B cell (primary cell): Measurements from ENCODE around the gene DCST2. TPM values are rescaled to one million over a fixed set of nuclear protein-coding genes. Genes with fewer than 3 reads are reported as not detected.

Source experiments
- ATAC-seq: fragments of 200-7000 bp; cut with Tn5 transposase; one replicate; pipeline ENCODE4 v1.10.0; 2021; ENCODE audit warnings: low read depth, mild to moderate bottlenecking, moderate number of reproducible peaks, moderate library complexity
- CTCF ChIA-PET: fragments of 350-600 bp; sonication (Branson Sonifier 250); formaldehyde crosslinking; loops from one replicate; lab custom pipeline; 2021; ENCODE audit warnings: antibody characterized with exemption, inconsistent platforms; lab: Charles Lee
- POLR2A ChIA-PET: fragments of 350-600 bp; sonication (Branson Sonifier 250); formaldehyde crosslinking; loops from one replicate; lab custom pipeline; 2021; ENCODE audit warnings: antibody characterized with exemption; lab: Charles Lee
- DNase-seq: peaks from one replicate; pipeline ENCODE4 v3.0.0; 2013
- H2AFZ ChIP-seq: 2 replicates; pipeline ENCODE4 v1.6.1; 2012; ENCODE audit warnings: mild to moderate bottlenecking, low read depth, low read length; ENCODE audit not compliant: insufficient read depth, poor library complexity, severe bottlenecking
- H3K27ac ChIP-seq, 2 donors: 1 replicate in 1 of 2; 2 replicates in 1 of 2; pipeline ENCODE4 v1.5.1; 2012 to 2013; ENCODE audit warnings: low read length in 2 of 2, mild to moderate bottlenecking in 2 of 2, moderate library complexity in 1 of 2
- H3K27me3 ChIP-seq, 4 experiments: fragments of 200-600 bp in 1 of 4; sonication (generic) in 1 of 4; replicated peaks in 1 of 4; 1 replicate in 2 of 4; 2 replicates in 2 of 4; pipeline versions ENCODE4 v1.6.1 to v1.7.0; 2013 to 2016; ENCODE audit warnings: low read length in 3 of 4, mild to moderate bottlenecking in 2 of 4, mixed read lengths in 1 of 4, moderate library complexity in 1 of 4; ENCODE audit not compliant: insufficient read depth in 4 of 4, control insufficient read depth in 3 of 4; ENCODE audit errors: control extremely low read depth in 1 of 4
- H3K36me3 ChIP-seq, 2 experiments: replicated peaks in 1 of 2; 1 replicate in 1 of 2; 2 replicates in 1 of 2; pipeline versions ENCODE4 v1.6.1 to v1.7.1; 2013; ENCODE audit warnings: low read length in 1 of 2; ENCODE audit not compliant: insufficient read depth in 2 of 2, control insufficient read depth in 1 of 2; ENCODE audit errors: control extremely low read depth in 1 of 2, extremely low read depth in 1 of 2
- H3K4me1 ChIP-seq, 2 donors: fragments of 200-600 bp in 1 of 2; sonication (generic) in 1 of 2; 1 replicate in 1 of 2; 2 replicates in 1 of 2; pipeline versions ENCODE4 v1.5.1 to v1.6.1; 2013 to 2017; ENCODE audit warnings: low read length in 2 of 2; ENCODE audit not compliant: control insufficient read depth in 2 of 2, insufficient read depth in 2 of 2
- H3K4me2 ChIP-seq: replicated peaks from 2 replicates; pipeline ENCODE3; 2012; ENCODE audit warnings: mild to moderate bottlenecking, low read depth, low read length; ENCODE audit not compliant: poor library complexity, severe bottlenecking
- H3K4me3 ChIP-seq, 5 experiments: fragments of 200-600 bp in 1 of 5; sonication (generic) in 1 of 5; 1 replicate in 3 of 5; 2 replicates in 2 of 5; pipeline versions ENCODE4 v1.5.1 to v1.7.0; 2011 to 2016; ENCODE audit warnings: low read length in 4 of 5, mild to moderate bottlenecking in 4 of 5, low read depth in 2 of 5, control low read depth in 1 of 5, moderate library complexity in 1 of 5; ENCODE audit not compliant: insufficient read depth in 1 of 5; ENCODE audit errors: control extremely low read depth in 1 of 5, extremely low read depth in 1 of 5
- H3K79me2 ChIP-seq: fragments of 200-600 bp; sonication (generic); one replicate; pipeline ENCODE4 v1.6.0; 2016; ENCODE audit warnings: low read length; ENCODE audit not compliant: control insufficient read depth, insufficient read depth
- H3K9ac ChIP-seq: fragments of 200-600 bp; sonication (generic); 2 replicates; pipeline ENCODE4 v1.6.1; 2017; ENCODE audit warnings: mild to moderate bottlenecking, low read length, moderate library complexity
- H3K9me3 ChIP-seq, 3 donors: one replicate each; pipeline versions ENCODE4 v1.6.1 to v1.7.1; 2013; ENCODE audit warnings: low read length in 2 of 3; ENCODE audit not compliant: control insufficient read depth in 2 of 3, insufficient read depth in 1 of 3; ENCODE audit errors: control extremely low read depth in 1 of 3
- H4K20me1 ChIP-seq: 2 replicates; pipeline ENCODE4 v1.6.0; 2012; ENCODE audit warnings: mild to moderate bottlenecking, low read length; ENCODE audit not compliant: insufficient read depth, control insufficient read depth, poor library complexity, severe bottlenecking
- H3K27ac Mint-ChIP-seq: one replicate; pipeline ENCODE4 v1.8.0; 2021; ENCODE audit warnings: mixed read lengths
- H3K27me3 Mint-ChIP-seq: one replicate; pipeline ENCODE4 v1.8.0; 2021; ENCODE audit warnings: mixed read lengths
- H3K4me1 Mint-ChIP-seq: one replicate; pipeline ENCODE4 v1.8.0; 2021; ENCODE audit warnings: mixed read lengths
- H3K4me3 Mint-ChIP-seq: one replicate; pipeline ENCODE4 v1.8.0; 2021; ENCODE audit warnings: mixed read lengths
- H3K9me3 Mint-ChIP-seq: one replicate; pipeline ENCODE4 v1.8.0; 2022; ENCODE audit warnings: mixed read lengths; ENCODE audit not compliant: insufficient read depth
- CTCF ChIP-seq: fragments of 200-600 bp; IDR thresholded peaks from one replicate; pipeline ENCODE4 v1.8.0; 2022; ENCODE audit warnings: antibody characterized with exemption, mild to moderate bottlenecking
- EZH2 ChIP-seq: IDR thresholded peaks from 2 replicates; pipeline ENCODE4 v1.6.1; 2012; ENCODE audit warnings: borderline replicate concordance, low read depth, mild to moderate bottlenecking, moderate library complexity, low read length; ENCODE audit not compliant: insufficient read depth, poor library complexity, severe bottlenecking
- WGBS: methylation state at CpG from one replicate; pipeline ENCODE4 v1.1.5; 2013; ENCODE audit warnings: missing lambda C conversion rate; ENCODE audit not compliant: insufficient coverage; 5-methylcytosine and 5-hydroxymethylcytosine counted together
- intact Hi-C: fragments of 100-400 bp; cut with micrococcal nuclease; formaldehyde crosslinking; loops from one replicate; pipeline ENCODE4 v1.10.0; 2022
- polyA plus RNA-seq: library from polyadenylated mRNA; depleted of rRNA; stranded (reverse); fragments of >200 nt; gene quantifications from 2 replicates; pipeline ENCODE4 v1.2.3, GENCODE V29; 2012
- total RNA-seq, 2 donors: library from RNA; stranded (reverse); fragments of 120-200 nt in 1 of 2; gene quantifications; 1 replicate in 1 of 2; 2 replicates in 1 of 2; pipeline versions ENCODE4 v1.2.3 to v1.2.4, GENCODE V29; 2013 to 2022

DCST2 gene
- total and polyA plus RNA-seq, 2 donors (not counting 1 experiment from before 2014, with no cell fraction given) = 0.89 to 5.4 TPM

DNA sequence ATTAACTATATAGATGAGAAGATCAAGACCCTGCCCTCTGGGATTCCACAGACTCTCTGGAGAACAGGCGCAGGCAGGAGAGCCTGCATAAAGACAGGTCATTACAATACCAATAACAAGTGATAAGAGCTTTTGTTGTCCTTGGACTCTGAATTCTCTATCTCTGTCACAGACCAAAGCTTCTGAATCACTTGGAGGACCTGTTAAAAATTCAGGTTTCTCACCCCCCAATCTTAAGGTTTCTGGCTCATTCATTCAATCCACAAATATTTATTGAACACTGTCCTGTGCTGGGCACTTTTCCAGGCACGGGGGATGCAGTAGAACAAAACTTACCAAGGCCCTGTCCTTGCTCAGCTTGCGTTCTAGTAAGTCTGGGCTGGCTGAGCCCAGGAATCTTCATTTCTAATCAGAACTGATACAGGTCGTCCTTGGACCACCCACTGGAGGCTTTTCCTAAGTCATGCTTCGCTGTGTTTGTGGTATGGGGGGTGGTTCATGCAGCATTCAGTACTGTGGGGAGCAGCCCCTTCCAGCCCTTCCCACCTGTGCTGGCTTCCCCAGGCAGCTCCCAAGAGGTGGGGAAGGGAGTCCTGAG, 31.4 kb upstream of the DCST2 start:
- Histone ChIP-seq H3K27me3 (peaks cover 0 to 3% (median 0%) of the 10 kb centered on the region in 4 experiments), H2AFZ (no peak overlapping the region), H3K4me1 (peaks cover 27 to 53% of the 10 kb centered on the region in 2 donors), H3K9ac (no peak overlapping the region), H3K4me2 (peak overlapping the region; percentile 96), H3K27ac (no peak overlapping the region), H4K20me1 (peaks cover 48% of the 10 kb centered on the region), H3K79me2 (peaks cover 24% of the 10 kb centered on the region), H3K9me3 (no peaks in the 10 kb centered on the region), H3K4me3 (no peak overlapping the region), H3K36me3 (peaks cover 0 to 23% of the 10 kb centered on the region in 2 experiments)
- intact Hi-C loops = loop anchor here (5.0 to 10.0 kb wide), 3 partner anchors 300 to 1393 kb away; partner anchors contain the start of genes ADAR and ILF2
- CTCF ChIA-PET = interaction anchor here (0.6 to 20.2 kb wide), 11 partner anchors 8 to 505 kb away, joined by 3 to 370 read pairs (median 5); partner anchors contain the start of genes ADAM15, EFNA3 and KRTCAP2
- no peak for TF ChIP-seq EZH2
- TF ChIP-seq CTCF = no peak
- Mint-ChIP-seq H3K4me3 (peak overlapping the region; percentile 83), H3K4me1 (peaks cover 49% of the 10 kb centered on the region), H3K27me3 (no peaks in the 10 kb centered on the region), H3K27ac (peak overlapping the region; percentile 50), H3K9me3 (no peaks in the 10 kb centered on the region)
- DNase-seq (no peak), ATAC-seq (no peak)
- POLR2A ChIA-PET = interaction anchor here (0.5 to 2.0 kb wide), 2 partner anchors 15 to 475 kb away, joined by 3 to 9 read pairs; no protein-coding TSS in a partner anchor
- 92% methylated on average over 2 of the region's 5 CpGs for WGBS
